NAMALWA (cell line): ENCODE results near the gene SUPT20HL1.

ENCODE experiments used
- DNase-seq: peaks from one replicate; pipeline ENCODE4 v3.0.0-alpha.2; 2015; ENCODE audit warnings: low spot score

SUPT20HL1 gene

GRCh38 chrX:24396931-24397279 lies 36.5 kb downstream of the SUPT20HL1 start:
- no peak for DNase-seq

GRCh38 chrX:24398766-24399165 lies 38.3 kb downstream of the SUPT20HL1 start:
- DNase-seq = no peak

GRCh38 chrX:24399550-24399949 lies 39.1 kb downstream of the SUPT20HL1 start:
- no peak for DNase-seq

GRCh38 chrX:24405959-24406358 lies 45.5 kb downstream of the SUPT20HL1 start:
- no peak for DNase-seq
